ENCODE measurements around the gene TMEM53.

DNA sequence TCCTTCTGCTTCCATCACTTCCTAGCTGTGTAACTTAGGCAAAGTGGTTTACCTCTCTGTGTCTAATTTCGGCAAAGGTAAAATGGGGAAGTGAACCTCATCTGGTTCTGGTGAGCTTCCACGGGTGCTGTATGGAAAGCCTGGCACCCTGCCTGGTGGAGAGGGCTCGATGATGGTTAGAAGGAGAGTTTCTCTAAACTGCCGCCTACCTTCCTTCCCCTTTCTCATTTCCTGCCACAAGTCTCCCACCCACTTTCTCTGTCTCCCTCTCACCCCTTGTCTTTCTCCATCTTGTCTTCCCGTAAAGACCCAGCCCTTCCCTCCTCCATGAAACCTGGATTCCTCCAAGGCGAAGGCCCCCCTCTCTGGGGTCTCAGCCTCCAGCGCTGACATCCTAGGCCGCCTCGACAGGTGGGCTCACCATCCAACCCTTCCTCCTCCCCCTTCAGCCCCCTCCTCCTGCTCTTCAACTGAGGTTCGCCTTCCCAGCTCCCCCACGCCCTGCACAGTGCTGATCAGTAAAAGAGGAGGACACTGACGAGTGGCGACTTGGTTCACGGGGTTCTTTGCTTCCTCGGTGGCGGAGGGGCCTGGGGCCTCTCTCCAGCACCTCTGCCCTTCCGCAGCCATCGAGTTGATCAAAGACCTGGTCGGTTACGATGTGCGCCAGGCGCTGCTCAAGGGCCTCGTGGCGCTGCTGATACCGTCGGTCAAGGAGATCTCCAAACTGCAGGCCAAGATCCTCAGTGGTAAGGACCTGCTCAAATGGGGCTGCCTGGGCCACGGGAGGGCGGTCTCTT is 49.4 kb upstream of the TMEM53 start:
- TF ChIP-seq, protein P1, sequence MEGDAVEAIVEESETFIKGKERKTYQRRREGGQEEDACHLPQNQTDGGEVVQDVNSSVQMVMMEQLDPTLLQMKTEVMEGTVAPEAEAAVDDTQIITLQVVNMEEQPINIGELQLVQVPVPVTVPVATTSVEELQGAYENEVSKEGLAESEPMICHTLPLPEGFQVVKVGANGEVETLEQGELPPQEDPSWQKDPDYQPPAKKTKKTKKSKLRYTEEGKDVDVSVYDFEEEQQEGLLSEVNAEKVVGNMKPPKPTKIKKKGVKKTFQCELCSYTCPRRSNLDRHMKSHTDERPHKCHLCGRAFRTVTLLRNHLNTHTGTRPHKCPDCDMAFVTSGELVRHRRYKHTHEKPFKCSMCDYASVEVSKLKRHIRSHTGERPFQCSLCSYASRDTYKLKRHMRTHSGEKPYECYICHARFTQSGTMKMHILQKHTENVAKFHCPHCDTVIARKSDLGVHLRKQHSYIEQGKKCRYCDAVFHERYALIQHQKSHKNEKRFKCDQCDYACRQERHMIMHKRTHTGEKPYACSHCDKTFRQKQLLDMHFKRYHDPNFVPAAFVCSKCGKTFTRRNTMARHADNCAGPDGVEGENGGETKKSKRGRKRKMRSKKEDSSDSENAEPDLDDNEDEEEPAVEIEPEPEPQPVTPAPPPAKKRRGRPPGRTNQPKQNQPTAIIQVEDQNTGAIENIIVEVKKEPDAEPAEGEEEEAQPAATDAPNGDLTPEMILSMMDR (IDR thresholded peaks at IDR 0.05; ENCODE audit: low read length) = no peak
- TF ChIP-seq EZH2 (optimal IDR thresholded peaks at IDR 0.05; ENCODE audit: low read depth, low read length) (no peak), EZH2phosphoT487 (IDR thresholded peaks at IDR 0.05; ENCODE audit: low read length) (no peak)

Measured in MM.1S (cell line).